IMR-90 (cell line): ENCODE results near the gene OARD1. TPM values are rescaled to one million over a fixed set of nuclear protein-coding genes. Genes with fewer than 3 reads are reported as not detected.

Experiments used
- ATAC-seq: fragments of 200-7000 bp; cut with Tn5 transposase; 2 replicates; pipeline ENCODE4 v1.9.1; 2020; ENCODE audit warnings: low read depth, mild to moderate bottlenecking, moderate library complexity
- BruUV-seq: library from RNA; stranded (reverse); fragments of 400-500 nt; replicated peaks from 2 replicates; lab custom pipeline; 2021; lab: Mats Ljungman, UMichigan
- CTCF ChIA-PET: fragments of 300-600 bp; formaldehyde crosslinking; extraction: SDS; loops from one replicate; lab custom pipeline; 2021; ENCODE audit warnings: antibody characterized with exemption; lab: Yijun Ruan, JAX
- POLR2A ChIA-PET: fragments of 300-600 bp; sonication (Branson Sonifier 250); formaldehyde crosslinking; loops from one replicate; lab custom pipeline; 2022; ENCODE audit warnings: antibody characterized with exemption; ENCODE audit not compliant: unreplicated experiment; lab: Charles Lee
- DNase-seq: peaks from one replicate; pipeline ENCODE4 v3.0.0; 2013
- H2AFZ ChIP-seq: replicated peaks from 2 replicates; pipeline ENCODE3; 2013; ENCODE audit warnings: low read length, mild to moderate bottlenecking; ENCODE audit not compliant: poor library complexity
- H2AK5ac ChIP-seq: 2 replicates; pipeline ENCODE4 v1.6.1; 2013; ENCODE audit warnings: low read depth, low read length, inconsistent platforms
- H2AK9ac ChIP-seq: replicated peaks from 2 replicates; pipeline ENCODE3; 2013; ENCODE audit warnings: mild to moderate bottlenecking, low read depth, low read length, moderate library complexity; ENCODE audit not compliant: poor library complexity
- H2BK120ac ChIP-seq: 2 replicates; pipeline ENCODE4 v1.6.1; 2013; ENCODE audit warnings: low read depth, low read length, inconsistent platforms
- H2BK15ac ChIP-seq: 3 replicates; pipeline ENCODE4 v1.6.1; 2013; ENCODE audit warnings: low read depth, low read length, inconsistent platforms
- H2BK20ac ChIP-seq: 2 replicates; pipeline ENCODE4 v1.6.1; 2013; ENCODE audit warnings: low read depth, mild to moderate bottlenecking, inconsistent platforms, low read length, moderate library complexity
- H2BK5ac ChIP-seq: 2 replicates; pipeline ENCODE4 v1.6.1; 2013; ENCODE audit warnings: mild to moderate bottlenecking, low read depth, low read length, inconsistent platforms; ENCODE audit not compliant: poor library complexity, severe bottlenecking
- H3K14ac ChIP-seq: replicated peaks from 2 replicates; pipeline ENCODE4 v1.6.1; 2013; ENCODE audit warnings: low read depth, low read length, inconsistent platforms
- H3K18ac ChIP-seq: 2 replicates; pipeline ENCODE4 v1.6.1; 2013; ENCODE audit warnings: low read depth, low read length, control low read depth
- H3K23ac ChIP-seq: 2 replicates; pipeline ENCODE4 v1.6.1; 2013; ENCODE audit warnings: low read depth, low read length, inconsistent platforms
- H3K27ac ChIP-seq: 2 replicates; pipeline ENCODE4 v1.5.1; 2013; ENCODE audit warnings: mild to moderate bottlenecking, control low read depth, low read length; ENCODE audit not compliant: insufficient read depth
- H3K27me3 ChIP-seq: 2 replicates; pipeline ENCODE4 v1.6.1; 2013; ENCODE audit warnings: low read length; ENCODE audit not compliant: control insufficient read depth, insufficient read depth
- H3K36me3 ChIP-seq: 2 replicates; pipeline ENCODE4 v1.6.1; 2013; ENCODE audit warnings: low read length, mixed read lengths; ENCODE audit not compliant: control insufficient read depth, insufficient read depth
- H3K4ac ChIP-seq: 2 replicates; pipeline ENCODE4 v1.6.1; 2013; ENCODE audit warnings: low read depth, low read length, inconsistent platforms
- H3K4me1 ChIP-seq: 2 replicates; pipeline ENCODE4 v1.6.1; 2013; ENCODE audit warnings: low read length, mixed read lengths; ENCODE audit not compliant: control insufficient read depth, insufficient read depth
- H3K4me2 ChIP-seq: 2 replicates; pipeline ENCODE4 v1.6.1; 2013; ENCODE audit warnings: low read depth, mild to moderate bottlenecking, control low read depth, low read length, moderate library complexity
- H3K4me3 ChIP-seq: 2 replicates; pipeline ENCODE4 v1.5.1; 2013; ENCODE audit warnings: low read depth, mild to moderate bottlenecking, control low read depth, low read length, moderate library complexity; ENCODE audit not compliant: insufficient read depth
- H3K56ac ChIP-seq: 2 replicates; pipeline ENCODE4 v1.6.1; 2013; ENCODE audit warnings: low read length, inconsistent platforms; ENCODE audit not compliant: insufficient read depth; ENCODE audit errors: extremely low read depth
- H3K79me1 ChIP-seq, 2 experiments: 2 replicates each; pipeline ENCODE4 v1.6.1; 2013; ENCODE audit warnings: low read length in 2 of 2, inconsistent platforms in 1 of 2, low read depth in 1 of 2
- H3K9ac ChIP-seq: 2 replicates; pipeline ENCODE4 v1.6.1; 2013; ENCODE audit warnings: low read depth, low read length, control low read depth
- H3K9me1 ChIP-seq: 2 replicates; pipeline ENCODE4 v1.6.1; 2013; ENCODE audit warnings: low read length, inconsistent platforms; ENCODE audit not compliant: insufficient read depth
- H3K9me3 ChIP-seq: 2 replicates; pipeline ENCODE4 v1.6.1; 2013; ENCODE audit warnings: low read length; ENCODE audit not compliant: control insufficient read depth, insufficient read depth
- H4K20me1 ChIP-seq: 2 replicates; pipeline ENCODE4 v1.6.1; 2013; ENCODE audit warnings: low read length, inconsistent platforms; ENCODE audit not compliant: insufficient read depth
- H4K5ac ChIP-seq: 2 replicates; pipeline ENCODE4 v1.6.1; 2013; ENCODE audit warnings: mild to moderate bottlenecking, low read depth, low read length, control low read depth
- H4K8ac ChIP-seq, 2 experiments: 2 replicates each; pipeline ENCODE4 v1.6.1; 2013; ENCODE audit warnings: low read depth in 2 of 2, low read length in 2 of 2, control low read depth in 1 of 2, inconsistent platforms in 1 of 2
- H4K91ac ChIP-seq: 2 replicates; pipeline ENCODE4 v1.6.1; 2013; ENCODE audit warnings: low read depth, low read length, inconsistent platforms; ENCODE audit not compliant: insufficient read depth
- BHLHE40 ChIP-seq: fragments of 150-350 bp; IDR thresholded peaks from 2 replicates; pipeline ENCODE4 v1.6.1; 2016; ENCODE audit warnings: mild to moderate bottlenecking, low read depth, low read length
- CEBPB ChIP-seq: IDR thresholded peaks from 2 replicates; pipeline ENCODE4 v1.6.1; 2012; ENCODE audit warnings: low read depth, low read length, improper control_type of control experiment
- CHD1 ChIP-seq: IDR thresholded peaks from 2 replicates; pipeline ENCODE4 v1.6.1; 2012; ENCODE audit warnings: low read depth, low read length, improper control_type of control experiment
- FOS ChIP-seq: fragments of 150-350 bp; IDR thresholded peaks from 2 replicates; pipeline ENCODE4 v1.6.1; 2016; ENCODE audit warnings: low read depth, low read length
- MAFK ChIP-seq: IDR thresholded peaks from 2 replicates; pipeline ENCODE4 v1.6.1; 2012; ENCODE audit warnings: low read depth, low read length, improper control_type of control experiment
- MXI1 ChIP-seq: IDR thresholded peaks from 2 replicates; pipeline ENCODE4 v1.6.1; 2012; ENCODE audit warnings: low read depth, mild to moderate bottlenecking, low read length, moderate library complexity, borderline replicate concordance
- NFE2L2 ChIP-seq: fragments of 150-350 bp; IDR thresholded peaks from 2 replicates; pipeline ENCODE4 v1.6.1; 2016; ENCODE audit warnings: low read depth, mild to moderate bottlenecking, low read length
- POLR2A ChIP-seq: IDR thresholded peaks from 2 replicates; pipeline ENCODE4 v1.6.1; 2012; ENCODE audit warnings: mild to moderate bottlenecking, low read depth, low read length
- RAD21 ChIP-seq: IDR thresholded peaks from 2 replicates; pipeline ENCODE4 v1.6.1; 2012; ENCODE audit warnings: low read length, improper control_type of control experiment
- RCOR1 ChIP-seq: IDR thresholded peaks from 2 replicates; pipeline ENCODE4 v1.6.1; 2012; ENCODE audit warnings: mild to moderate bottlenecking, low read length, improper control_type of control experiment; ENCODE audit not compliant: insufficient replicate concordance
- RFX5 ChIP-seq: IDR thresholded peaks from 2 replicates; pipeline ENCODE4 v1.8.0; 2012; ENCODE audit warnings: low read depth, mild to moderate bottlenecking, low read length, moderate library complexity
- SMC3 ChIP-seq: fragments of 150-350 bp; IDR thresholded peaks from 2 replicates; pipeline ENCODE4 v1.6.1; 2016; ENCODE audit warnings: low read depth, mild to moderate bottlenecking, antibody characterized with exemption, low read length, moderate library complexity
- WGBS, 2 experiments: methylation state at CpG; one replicate each; pipeline versions ENCODE4 v1.1.5 to v1.1.7; 2013; ENCODE audit warnings: missing lambda C conversion rate in 2 of 2; ENCODE audit not compliant: insufficient read length in 1 of 2; ENCODE audit errors: extremely low coverage in 2 of 2; 5-methylcytosine and 5-hydroxymethylcytosine counted together
- dilution Hi-C: fragments of 300-500 bp; cut with HindIII; formaldehyde crosslinking; loops from one replicate; pipeline ENCODE4 v1.14.3; 2018; ENCODE audit warnings: low sequenced_read_pairs; ENCODE audit not compliant: unreplicated experiment
- in situ Hi-C: fragments of 300-500 bp; cut with MboI; formaldehyde crosslinking; loops from 3 replicates; pipeline ENCODE4 v1.14.3; 2019; ENCODE audit warnings: low sequenced_read_pairs, inconsistent platforms, mixed read lengths
- intact Hi-C: fragments of 100-400 bp; cut with micrococcal nuclease; formaldehyde crosslinking; loops from 2 replicates; pipeline ENCODE4 v1.10.0; 2022
- polyA plus RNA-seq, 3 experiments: library from polyadenylated mRNA; depleted of rRNA; stranded (reverse); fragments of >200 nt; gene quantifications; 2 replicates each; pipeline ENCODE4 v1.2.3, GENCODE V29; 2012; ENCODE audit warnings: low replicate concordance in 1 of 3
- total RNA-seq: library from RNA; depleted of rRNA; stranded (reverse); fragments of >200 nt; gene quantifications from 2 replicates; pipeline ENCODE4 v1.2.3, GENCODE V29; 2012
- TF ChIP-seq, protein P1 (sequence below): fragments of 150-350 bp; IDR thresholded peaks from 2 replicates; pipeline ENCODE4 v1.6.1; 2016; ENCODE audit warnings: low read depth, mild to moderate bottlenecking, low read length, moderate library complexity, borderline replicate concordance
- TF ChIP-seq, protein P2 (sequence below): fragments of 150-350 bp; IDR thresholded peaks from 2 replicates; pipeline ENCODE4 v1.6.1; 2017; ENCODE audit warnings: mild to moderate bottlenecking, antibody characterized with exemption, low read length, low read depth

OARD1 gene
- total and polyA plus RNA-seq, 2 of the 4 experiments (the other 2 are of a cell fraction) = 2.3 to 5.5 TPM

DNA sequence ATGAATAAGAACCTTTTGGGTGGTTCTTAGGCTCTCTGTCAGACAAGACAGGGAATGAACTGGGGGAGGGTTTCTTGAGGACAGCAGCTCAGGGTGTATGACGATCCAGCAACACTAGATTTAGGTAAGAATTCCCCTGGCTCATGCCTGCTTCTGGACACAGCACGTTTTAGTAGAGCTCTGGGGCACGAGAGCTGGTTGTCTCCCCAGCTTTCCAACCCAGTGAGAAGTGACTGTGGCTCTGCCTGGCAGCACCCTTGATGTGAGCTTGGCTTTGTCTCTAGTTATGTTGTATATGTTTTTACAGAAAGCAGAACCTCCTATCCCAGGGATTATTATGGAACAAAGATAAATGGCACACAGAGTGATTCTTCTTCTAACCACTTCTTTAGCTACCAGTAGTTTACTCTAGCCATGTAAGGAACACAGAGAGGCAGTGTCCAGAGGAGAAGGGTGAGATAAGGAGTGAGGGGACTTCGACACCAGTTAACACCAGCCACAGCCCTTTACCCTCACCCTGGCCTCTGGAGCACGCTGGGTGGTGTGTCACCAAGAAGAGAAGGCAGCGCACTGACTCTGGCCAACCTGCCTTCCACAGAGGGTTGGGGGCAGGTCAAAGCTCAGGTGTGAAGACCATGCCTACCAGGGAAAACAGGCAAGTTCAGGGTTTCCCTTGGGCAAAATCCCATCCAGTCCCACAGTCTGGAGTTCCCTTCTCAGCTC lies 15.2 kb downstream of the OARD1 start:
- Histone ChIP-seq H3K27me3 (peaks cover 2% of the 10 kb centered on the region; the same call in 1 of the 2 replicates), H2BK20ac (no peak overlapping the region), H3K23ac (no peak overlapping the region), H3K36me3 (no peaks in the 10 kb centered on the region), H3K56ac (no peak overlapping the region), H3K18ac (no peak overlapping the region), H2AK9ac (no peak overlapping the region), H3K4ac (no peak overlapping the region), H3K4me2 (no peak overlapping the region), H3K14ac (no peak overlapping the region), H4K20me1 (no peaks in the 10 kb centered on the region), H3K9me1 (no peaks in the 10 kb centered on the region), H4K5ac (no peak overlapping the region), H2AK5ac (no peak overlapping the region), H2AFZ (no peak overlapping the region), H3K4me3 (no peak overlapping the region), H2BK120ac (no peak overlapping the region), H4K91ac (no peak overlapping the region), H2BK15ac (no peak overlapping the region), H4K8ac (no peak overlapping the region), H2BK5ac (no peak overlapping the region), H3K9me3 (no peaks in the 10 kb centered on the region), H3K9ac (no peak overlapping the region), H3K79me1 (no peaks in the 10 kb centered on the region), H3K27ac (no peak overlapping the region), H3K4me1 (peaks cover 12% of the 10 kb centered on the region)
- BruUV-seq = no TSS peak
- no peak for DNase-seq
- TF ChIP-seq NFE2L2 (no peak), FOS (no peak), MAFK (no peak), RFX5 (no peak), SMC3 (no peak), RCOR1 (no peak), CHD1 (no peak), POLR2A (no peak), CEBPB (no peak), BHLHE40 (no peak), MXI1 (no peak), RAD21 (no peak)
- TF ChIP-seq, protein P1, sequence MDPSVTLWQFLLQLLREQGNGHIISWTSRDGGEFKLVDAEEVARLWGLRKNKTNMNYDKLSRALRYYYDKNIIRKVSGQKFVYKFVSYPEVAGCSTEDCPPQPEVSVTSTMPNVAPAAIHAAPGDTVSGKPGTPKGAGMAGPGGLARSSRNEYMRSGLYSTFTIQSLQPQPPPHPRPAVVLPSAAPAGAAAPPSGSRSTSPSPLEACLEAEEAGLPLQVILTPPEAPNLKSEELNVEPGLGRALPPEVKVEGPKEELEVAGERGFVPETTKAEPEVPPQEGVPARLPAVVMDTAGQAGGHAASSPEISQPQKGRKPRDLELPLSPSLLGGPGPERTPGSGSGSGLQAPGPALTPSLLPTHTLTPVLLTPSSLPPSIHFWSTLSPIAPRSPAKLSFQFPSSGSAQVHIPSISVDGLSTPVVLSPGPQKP = no peak
- TF ChIP-seq, protein P2, sequence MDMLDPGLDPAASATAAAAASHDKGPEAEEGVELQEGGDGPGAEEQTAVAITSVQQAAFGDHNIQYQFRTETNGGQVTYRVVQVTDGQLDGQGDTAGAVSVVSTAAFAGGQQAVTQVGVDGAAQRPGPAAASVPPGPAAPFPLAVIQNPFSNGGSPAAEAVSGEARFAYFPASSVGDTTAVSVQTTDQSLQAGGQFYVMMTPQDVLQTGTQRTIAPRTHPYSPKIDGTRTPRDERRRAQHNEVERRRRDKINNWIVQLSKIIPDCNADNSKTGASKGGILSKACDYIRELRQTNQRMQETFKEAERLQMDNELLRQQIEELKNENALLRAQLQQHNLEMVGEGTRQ = no peak
- no peak for ATAC-seq
- WGBS, 2 experiments = 33% methylated on average over 1 of the region's 6 CpGs; no CpG with 5 or more reads in 1 of the 2 experiments
- intact Hi-C loops = no loop called here
- POLR2A ChIA-PET = no interaction called here
- in situ Hi-C loops = no loop called here
- CTCF ChIA-PET = no interaction called here
- dilution Hi-C loops = no loop called here
